Lower leg skin (tissue), 4 donors: ENCODE data around the gene RARB. TPM values are rescaled to one million over a fixed set of nuclear protein-coding genes. Genes with fewer than 3 reads are reported as not detected.

Experiments used
- DNase-seq, 2 donors: peaks; one replicate each; pipeline ENCODE4 v3.0.0-alpha.2; 2019; ENCODE audit warnings: low spot score in 2 of 2
- H3K4me3 ChIP-seq: fragments of 200-600 bp; sonication (generic); 2 replicates; pipeline ENCODE4 v1.5.1; 2017; ENCODE audit warnings: mild to moderate bottlenecking, low read depth; ENCODE audit not compliant: poor library complexity, severe bottlenecking
- POLR2A ChIP-seq, 2 donors: fragments of 450-650 bp; IDR thresholded peaks; one replicate each; pipeline ENCODE4 v1.6.1; 2016 to 2017; ENCODE audit warnings: antibody characterized with exemption in 2 of 2, mild to moderate bottlenecking in 1 of 2, moderate library complexity in 1 of 2
- WGBS, 2 donors: methylation state at CpG; one replicate each; pipeline ENCODE4 v1.1.5; 2018; 5-methylcytosine and 5-hydroxymethylcytosine counted together
- intact Hi-C: fragments of 100-400 bp; cut with DNase I; formaldehyde crosslinking; loops from one replicate; pipeline ENCODE4 v1.15.0; 2023; ENCODE audit warnings: low total_unique reads
- total RNA-seq, 4 donors: library from RNA; depleted of rRNA; stranded (reverse); fragments of >200 nt; gene quantifications; one replicate each; pipeline ENCODE4 v1.1.0, GENCODE V29; 2016
- TF ChIP-seq, protein P1 (sequence below), 3 donors: fragments of 450-650 bp; IDR thresholded peaks; one replicate each; pipeline ENCODE4 v1.5.1; 2016; ENCODE audit warnings: antibody characterized with exemption in 3 of 3, mild to moderate bottlenecking in 3 of 3, moderate library complexity in 2 of 3

Gene RARB
- total RNA-seq, 4 donors from 2014 or later, result 0.34 to 6.5 (median 4.4) TPM; not detected in 1

DNA sequence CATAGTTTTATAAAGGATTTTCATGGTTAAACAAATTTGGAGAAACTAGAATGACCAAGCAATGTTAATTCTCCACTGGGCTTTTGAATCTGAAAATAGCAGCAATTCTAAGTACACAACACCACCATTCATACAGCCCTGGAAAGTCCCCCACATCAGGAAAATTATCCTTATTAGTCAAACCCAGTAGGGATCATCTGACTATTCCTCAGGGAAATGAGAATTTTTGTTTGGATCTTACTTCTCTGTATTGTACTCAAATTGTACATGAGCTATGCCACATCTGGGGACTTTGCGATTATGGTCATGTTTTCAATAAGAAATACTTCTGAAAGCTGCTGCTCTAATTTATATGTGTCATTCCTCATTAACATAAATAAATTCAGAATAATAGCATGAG, 46.0 kb downstream of the RARB start:
- H3K4me3 ChIP-seq, result no peak overlapping the region
- intact Hi-C loops, result no loop called here
- 86 to 90% methylated on average over 1 of the region's 1 CpG for WGBS, 2 donors
- no peak for DNase-seq
- TF ChIP-seq, protein P1, sequence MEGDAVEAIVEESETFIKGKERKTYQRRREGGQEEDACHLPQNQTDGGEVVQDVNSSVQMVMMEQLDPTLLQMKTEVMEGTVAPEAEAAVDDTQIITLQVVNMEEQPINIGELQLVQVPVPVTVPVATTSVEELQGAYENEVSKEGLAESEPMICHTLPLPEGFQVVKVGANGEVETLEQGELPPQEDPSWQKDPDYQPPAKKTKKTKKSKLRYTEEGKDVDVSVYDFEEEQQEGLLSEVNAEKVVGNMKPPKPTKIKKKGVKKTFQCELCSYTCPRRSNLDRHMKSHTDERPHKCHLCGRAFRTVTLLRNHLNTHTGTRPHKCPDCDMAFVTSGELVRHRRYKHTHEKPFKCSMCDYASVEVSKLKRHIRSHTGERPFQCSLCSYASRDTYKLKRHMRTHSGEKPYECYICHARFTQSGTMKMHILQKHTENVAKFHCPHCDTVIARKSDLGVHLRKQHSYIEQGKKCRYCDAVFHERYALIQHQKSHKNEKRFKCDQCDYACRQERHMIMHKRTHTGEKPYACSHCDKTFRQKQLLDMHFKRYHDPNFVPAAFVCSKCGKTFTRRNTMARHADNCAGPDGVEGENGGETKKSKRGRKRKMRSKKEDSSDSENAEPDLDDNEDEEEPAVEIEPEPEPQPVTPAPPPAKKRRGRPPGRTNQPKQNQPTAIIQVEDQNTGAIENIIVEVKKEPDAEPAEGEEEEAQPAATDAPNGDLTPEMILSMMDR (IDR thresholded peaks at IDR 0.05), result no peak
- TF ChIP-seq POLR2A (IDR thresholded peaks at IDR 0.05), result no peak

DNA sequence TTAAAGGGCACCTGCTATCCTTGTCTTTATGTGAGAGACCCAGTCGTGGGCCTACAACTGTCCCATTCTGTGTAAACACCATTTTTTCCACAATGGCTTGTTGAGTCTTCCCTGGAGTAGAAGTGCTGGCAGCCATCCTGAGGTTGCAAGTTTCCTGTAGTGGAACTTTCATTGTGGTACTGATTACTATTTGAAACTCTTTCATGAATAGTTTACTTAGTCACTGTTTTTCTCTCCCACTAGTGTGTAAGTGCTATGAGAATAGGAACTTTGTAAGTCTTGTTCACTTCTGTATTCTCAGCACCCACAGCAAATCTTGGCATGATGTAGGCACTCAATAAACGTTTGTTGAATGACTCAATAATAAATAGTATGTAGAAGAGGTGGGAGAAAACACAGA, 48.6 kb downstream of the RARB start:
- intact Hi-C loops, result no loop called here
- no peak for DNase-seq
- 35 to 36% methylated on average over 2 of the region's 2 CpGs for WGBS, 2 donors
- no peak for TF ChIP-seq POLR2A (IDR thresholded peaks at IDR 0.05)
- TF ChIP-seq, protein P1 (IDR thresholded peaks at IDR 0.05), result no peak
- no peak overlapping the region for H3K4me3 ChIP-seq

DNA sequence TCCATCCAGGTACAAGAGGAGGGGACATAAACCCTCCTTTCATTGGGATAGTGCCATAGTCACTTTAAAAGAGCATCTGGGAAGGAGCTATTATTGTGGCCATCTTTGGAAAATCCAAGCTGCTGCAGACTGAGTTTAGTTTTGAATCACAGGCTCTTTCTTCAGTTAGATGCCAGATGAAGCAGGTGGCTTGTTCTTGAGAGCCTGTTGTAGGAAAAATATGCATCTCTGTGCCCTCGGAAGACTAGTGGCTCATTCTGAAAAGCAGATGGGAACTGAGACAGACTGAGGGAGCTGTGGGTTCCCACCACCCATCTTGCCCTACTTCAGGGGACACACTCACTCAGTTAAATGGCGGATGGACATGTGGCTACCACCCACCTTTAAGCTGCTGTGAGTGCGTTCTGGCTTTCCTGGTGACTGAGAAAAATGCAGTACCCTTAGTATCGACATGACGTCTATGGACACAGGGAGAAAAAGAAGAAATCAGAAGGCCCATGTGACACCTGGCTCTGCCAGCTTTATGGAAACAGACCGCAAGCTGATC, 50.2 kb downstream of the RARB start:
- intact Hi-C loops, result no loop called here
- no peak for DNase-seq
- 78 to 79% methylated on average over 6 of the region's 6 CpGs for WGBS, 2 donors
- TF ChIP-seq, protein P1 (IDR thresholded peaks at IDR 0.05), result no peak
- no peak for TF ChIP-seq POLR2A (IDR thresholded peaks at IDR 0.05)
- no peak overlapping the region for H3K4me3 ChIP-seq

DNA sequence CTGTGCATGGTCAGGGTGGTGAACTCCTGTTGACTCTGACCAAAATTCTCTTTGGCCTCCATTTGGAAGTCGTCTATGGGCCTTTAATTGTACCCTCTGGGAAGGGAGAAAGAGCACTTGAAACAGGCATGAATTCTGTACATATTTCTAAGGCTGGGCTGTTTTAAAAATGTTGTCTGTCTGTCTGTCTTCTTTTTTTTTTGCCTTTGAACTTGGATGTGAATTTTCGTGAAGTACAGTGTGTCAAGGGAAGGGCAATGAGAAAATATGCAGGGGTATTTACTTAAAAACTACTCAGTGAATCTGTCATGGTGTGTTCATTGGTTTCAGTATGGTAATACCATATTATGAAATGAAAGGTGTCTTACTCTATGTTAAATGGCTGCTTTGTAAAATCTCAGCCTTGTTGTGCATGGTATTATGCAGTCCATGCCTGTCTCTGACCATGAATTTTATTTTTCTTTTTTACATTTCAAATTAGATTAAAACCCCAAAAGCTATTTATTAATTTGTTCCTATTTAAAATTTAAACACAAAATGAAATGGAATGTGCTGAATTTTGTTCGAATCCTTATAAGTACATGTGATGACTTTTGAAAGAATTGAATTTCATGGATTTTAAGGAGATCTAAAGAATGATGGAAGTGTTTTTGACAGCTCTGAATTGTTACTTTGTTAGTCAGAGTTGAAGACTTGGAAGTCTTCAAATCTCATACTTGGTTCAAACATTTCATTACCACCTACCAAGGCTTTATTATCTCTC, 51.1 kb downstream of the RARB start:
- H3K4me3 ChIP-seq, result no peak overlapping the region
- intact Hi-C loops, result no loop called here
- DNase-seq, result no peak
- 73 to 74% methylated on average over 3 of the region's 3 CpGs for WGBS, 2 donors
- TF ChIP-seq POLR2A (IDR thresholded peaks at IDR 0.05), result no peak
- TF ChIP-seq, protein P1 (IDR thresholded peaks at IDR 0.05), result no peak

DNA sequence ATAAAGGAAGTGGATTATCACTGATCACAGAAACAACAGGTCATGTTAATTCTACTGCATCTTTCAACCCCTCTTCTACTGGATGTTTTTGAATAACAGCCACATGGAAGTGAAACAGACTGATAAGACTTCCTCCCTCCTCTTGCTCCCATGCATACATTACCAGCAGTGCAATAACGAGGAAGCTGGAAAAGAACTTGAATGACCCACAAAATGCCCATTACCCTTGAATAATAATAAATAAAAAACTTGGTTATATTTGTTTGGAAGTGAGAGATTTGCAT, 51.6 kb downstream of the RARB start:
- H3K4me3 ChIP-seq, result no peak overlapping the region
- DNase-seq, result no peak
- no peak for TF ChIP-seq POLR2A (IDR thresholded peaks at IDR 0.05)
- TF ChIP-seq, protein P1 (IDR thresholded peaks at IDR 0.05), result no peak
- intact Hi-C loops, result no loop called here
- 27 to 39% methylated on average over 1 of the region's 1 CpG for WGBS, 2 donors

DNA sequence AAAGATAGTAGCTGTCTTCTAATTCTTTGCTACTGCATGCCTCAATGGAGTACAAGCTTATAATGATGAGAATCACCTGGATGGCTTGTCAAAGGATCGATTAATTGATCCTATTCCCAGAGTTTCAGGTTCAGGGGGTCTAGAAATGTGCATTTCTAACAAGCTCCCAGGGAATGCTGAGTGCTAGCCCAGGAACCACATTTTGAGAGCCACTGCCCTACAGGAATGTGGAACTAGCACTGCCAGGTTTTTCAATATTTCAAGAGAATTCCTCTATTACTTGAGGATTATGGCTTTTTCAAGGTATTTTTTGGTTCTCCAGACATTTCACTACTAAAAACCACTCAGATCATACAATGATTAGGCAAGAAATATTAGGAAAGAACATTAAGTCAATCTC, 52.7 kb downstream of the RARB start:
- 83 to 89% methylated on average over 1 of the region's 1 CpG for WGBS, 2 donors

More for the DNA sequence above, 52.7 kb downstream of the RARB start:
- DNase-seq, result no peak
- H3K4me3 ChIP-seq, result no peak overlapping the region
- TF ChIP-seq POLR2A (IDR thresholded peaks at IDR 0.05), result no peak
- intact Hi-C loops, result no loop called here
